Activated T-cell treated with anti-CD3 and anti-CD28 coated beads, Interleukin-2, amount 50 U/mL, for 72 hours (primary cell): ENCODE measurements around the gene SLFN12. TPM values are rescaled to one million over a fixed set of nuclear protein-coding genes. Genes with fewer than 3 reads are reported as not detected.

Source experiments
- ATAC-seq, 2 donors: fragments of 150-1000 bp; cut with Tn5 transposase; replicated peaks in 1 of 2; 2 replicates each; pipeline ENCODE4 v1.10.0; 2021; ENCODE audit warnings: moderate library complexity in 2 of 2, mild to moderate bottlenecking in 1 of 2
- DNase-seq, 2 donors: peaks; one replicate each; pipeline ENCODE4 v3.0.0; 2021 to 2022; ENCODE audit warnings: mixed read lengths in 1 of 2
- H3K27ac Mint-ChIP-seq: one replicate; pipeline ENCODE4 v1.8.0; 2022; ENCODE audit warnings: mild to moderate bottlenecking, moderate library complexity, mixed read lengths
- H3K27me3 Mint-ChIP-seq: one replicate; pipeline ENCODE4 v1.8.0; 2022; ENCODE audit warnings: low read depth, mixed read lengths
- H3K36me3 Mint-ChIP-seq, 2 donors: one replicate each; pipeline ENCODE4 v1.8.0; 2022; ENCODE audit warnings: mixed read lengths in 2 of 2, mild to moderate bottlenecking in 1 of 2; ENCODE audit not compliant: insufficient read depth in 2 of 2
- H3K4me1 Mint-ChIP-seq: one replicate; pipeline ENCODE4 v1.8.0; 2022; ENCODE audit warnings: low read depth, mixed read lengths
- H3K4me3 Mint-ChIP-seq, 2 donors: one replicate each; pipeline ENCODE4 v1.8.0; 2022; ENCODE audit warnings: mild to moderate bottlenecking in 2 of 2, mixed read lengths in 2 of 2, moderate library complexity in 2 of 2
- H3K9me3 Mint-ChIP-seq, 2 donors: one replicate each; pipeline ENCODE4 v1.8.0; 2022; ENCODE audit warnings: mixed read lengths in 2 of 2
- total RNA-seq, 2 donors: library from RNA; stranded (reverse); gene quantifications; one replicate each; pipeline ENCODE4 v1.2.3, GENCODE V29; 2022

Gene SLFN12
- total RNA-seq, 2 donors from 2014 or later: 9.1 to 9.8 TPM

DNA sequence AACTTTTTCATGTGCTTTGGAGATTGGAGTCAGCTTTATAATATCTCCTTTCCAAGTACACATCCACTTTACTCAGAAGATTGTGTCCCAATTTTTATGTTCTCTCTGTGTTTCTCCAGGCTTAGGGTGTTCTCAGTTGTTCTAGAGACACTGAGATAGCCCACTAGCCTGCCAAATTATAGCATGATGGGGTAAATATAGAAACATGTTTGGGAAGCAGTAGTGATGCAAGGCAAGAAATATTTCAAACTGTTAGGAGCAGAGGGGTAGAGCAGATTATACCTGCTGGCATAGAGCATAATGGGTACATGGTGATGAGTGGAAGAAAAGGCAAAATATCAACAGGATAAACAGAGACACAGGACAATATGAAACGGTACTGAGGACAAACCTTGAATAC, 71.3 kb downstream of the SLFN12 start:
- H3K4me1 Mint-ChIP-seq: peaks cover 23% of the 10 kb centered on the region
- no peaks in the 10 kb centered on the region for H3K27me3 Mint-ChIP-seq
- H3K4me3 Mint-ChIP-seq: peak overlapping the region in 1 of 2 donors; percentile 5
- H3K36me3 Mint-ChIP-seq: peaks cover 26 to 60% of the 10 kb centered on the region in 2 donors
- ATAC-seq (no peak), DNase-seq (no peak)
- no peaks in the 10 kb centered on the region for H3K9me3 Mint-ChIP-seq
- H3K27ac Mint-ChIP-seq: peak overlapping the region; percentile 52

Other genes with a start within 250 kb of the SLFN12 start
- gene SLC35G3, start 238.1 kb downstream of the SLFN12 start, total RNA-seq: not detected
- 10 to 100 TPM; 53.8 to 70.3 TPM for gene SLFN5, start 189.4 kb downstream of the SLFN12 start, total RNA-seq
- 10 to 100 TPM; 37.1 to 64.7 TPM for gene SLFN11, start 58.9 kb downstream of the SLFN12 start, total RNA-seq
- 10 to 100 TPM; 45.8 to 57.3 TPM for gene SLFN13, start 16.3 kb upstream of the SLFN12 start, total RNA-seq
- 10 to 100 TPM; 59.0 to 73.6 TPM for gene SLFN12L, start 105.2 kb upstream of the SLFN12 start, total RNA-seq
- gene SLFN14, start 128.3 kb upstream of the SLFN12 start, total RNA-seq: not detected
- 1 to 10 TPM; 7.2 to 7.3 TPM for gene PEX12, start 146.1 kb upstream of the SLFN12 start, total RNA-seq
- 100 to 1,000 TPM; 167 to 179 TPM for gene AP2B1, start 154.8 kb upstream of the SLFN12 start, total RNA-seq